GM23248 (cell line): ENCODE results near the gene C1orf21. TPM values are rescaled to one million over a fixed set of nuclear protein-coding genes. Genes with fewer than 3 reads are reported as not detected.

Source experiments
- DNase-seq: peaks from one replicate; pipeline ENCODE4 v3.0.0-alpha.2; 2015
- H2AFZ ChIP-seq: fragments of 200-600 bp; sonication (generic); 2 replicates; pipeline ENCODE4 v1.6.1; 2016; ENCODE audit warnings: antibody characterized with exemption
- H3F3A ChIP-seq: fragments of 200-600 bp; sonication (generic); 2 replicates; pipeline ENCODE4 v1.6.1; 2016; ENCODE audit warnings: mild to moderate bottlenecking, antibody characterized with exemption, mixed run types; ENCODE audit not compliant: insufficient read depth
- H3K27ac ChIP-seq: fragments of 200-600 bp; sonication (generic); 2 replicates; pipeline ENCODE4 v1.5.1; 2016; ENCODE audit warnings: mild to moderate bottlenecking
- H3K27me3 ChIP-seq: fragments of 200-600 bp; sonication (generic); replicated peaks from 2 replicates; pipeline ENCODE4 v1.6.1; 2016; ENCODE audit warnings: mild to moderate bottlenecking; ENCODE audit not compliant: insufficient read depth
- H3K36me3 ChIP-seq: fragments of 200-600 bp; sonication (generic); 2 replicates; pipeline ENCODE4 v1.6.1; 2016; ENCODE audit warnings: low read depth, mild to moderate bottlenecking
- H3K4me1 ChIP-seq: fragments of 200-600 bp; sonication (generic); 2 replicates; pipeline ENCODE4 v1.6.1; 2016; ENCODE audit warnings: mild to moderate bottlenecking; ENCODE audit not compliant: insufficient read depth
- H3K4me2 ChIP-seq: fragments of 200-600 bp; sonication (generic); one replicate; pipeline ENCODE4 v1.6.1; 2016; ENCODE audit warnings: mild to moderate bottlenecking; ENCODE audit not compliant: unreplicated experiment
- H3K4me3 ChIP-seq: fragments of 200-600 bp; sonication (generic); 2 replicates; pipeline ENCODE4 v1.5.1; 2016; ENCODE audit warnings: mild to moderate bottlenecking
- H3K79me2 ChIP-seq: fragments of 200-600 bp; sonication (generic); 2 replicates; pipeline ENCODE4 v1.6.1; 2016; ENCODE audit warnings: mild to moderate bottlenecking; ENCODE audit not compliant: insufficient read depth
- H3K9ac ChIP-seq: fragments of 200-600 bp; sonication (generic); 2 replicates; pipeline ENCODE4 v1.6.1; 2016; ENCODE audit warnings: mild to moderate bottlenecking
- H3K9me2 ChIP-seq: fragments of 200-600 bp; sonication (generic); 2 replicates; pipeline ENCODE4 v1.6.1; 2016; ENCODE audit warnings: mixed run types, mild to moderate bottlenecking, moderate library complexity; ENCODE audit not compliant: insufficient read depth
- H3K9me3 ChIP-seq: fragments of 200-600 bp; sonication (generic); one replicate; pipeline ENCODE4 v1.6.1; 2017; ENCODE audit warnings: low read depth
- H4K20me1 ChIP-seq: fragments of 200-600 bp; sonication (generic); 2 replicates; pipeline ENCODE4 v1.6.0; 2016; ENCODE audit not compliant: insufficient read depth
- EZH2 ChIP-seq: fragments of 200-600 bp; sonication (generic); IDR thresholded peaks from 2 replicates; pipeline ENCODE4 v1.6.1; 2018; ENCODE audit warnings: antibody characterized with exemption, mild to moderate bottlenecking; ENCODE audit not compliant: insufficient read depth, poor library complexity, severe bottlenecking
- EZH2phosphoT487 ChIP-seq: fragments of 200-600 bp; sonication (generic); IDR thresholded peaks from 2 replicates; pipeline ENCODE4 v1.6.1; 2018; ENCODE audit warnings: antibody characterized with exemption, moderate library complexity, mild to moderate bottlenecking, low read depth; ENCODE audit not compliant: insufficient read depth
- WGBS, 2 experiments: methylation state at CpG; one replicate each; pipeline ENCODE4 v1.1.6; 2015 to 2017; ENCODE audit warnings: low lambda C conversion rate in 2 of 2, low coverage in 1 of 2; ENCODE audit errors: missing lambda C conversion rate in 2 of 2; 5-methylcytosine and 5-hydroxymethylcytosine counted together
- in situ Hi-C: fragments of 300-500 bp; cut with MboI; formaldehyde crosslinking; loops from 2 replicates; pipeline ENCODE4 v1.15.0; 2020
- polyA plus RNA-seq: library from polyadenylated mRNA; unstranded; fragments of >200 nt; fragmentation: Nextera tagmentation; extraction: Ambion mirVana; gene quantifications from 2 replicates; pipeline ENCODE4 v1.2.1, GENCODE V29; 2016
- total RNA-seq: library from RNA; depleted of rRNA; stranded (reverse); fragments of >200 nt; shearing (Covaris generic); gene quantifications from 2 replicates; pipeline ENCODE4 v1.2.3, GENCODE V29; 2014

C1orf21 gene
- total and polyA plus RNA-seq, 2 experiments from 2014 or later, result 16.7 to 20.0 TPM

DNA sequence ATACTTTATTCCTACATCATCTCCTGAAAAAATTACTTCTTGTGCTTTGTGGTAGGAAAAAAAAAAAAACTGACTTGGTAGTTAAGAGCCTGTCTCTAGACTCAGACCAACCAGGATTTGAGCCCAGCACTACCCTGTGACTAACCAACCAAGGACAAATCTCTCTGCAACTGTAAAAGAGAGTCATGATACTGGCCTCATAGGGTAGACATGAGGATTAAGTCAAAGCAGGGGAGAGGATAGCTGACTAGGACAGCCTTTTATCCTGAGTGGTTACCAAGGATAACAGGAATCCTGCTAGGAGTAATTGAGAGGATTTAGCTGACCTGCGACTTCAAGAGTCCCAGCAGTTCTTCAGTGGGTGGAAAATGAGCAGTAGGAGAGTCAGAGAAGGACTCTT lies 112.8 kb downstream of the C1orf21 start:
- in situ Hi-C loops, result no loop called here
- H3K79me2 ChIP-seq, result peaks cover 4% of the 10 kb centered on the region; the same call in 1 of the 2 replicates
- no peak overlapping the region for H3K9ac ChIP-seq
- H3K9me2 ChIP-seq, result no peaks in the 10 kb centered on the region
- H3K9me3 ChIP-seq, result no peaks in the 10 kb centered on the region
- 0 out of 2 replicates have a peak overlapping the region, but pooled peaks have one; percentile 1 for H3K27ac ChIP-seq
- no peaks in the 10 kb centered on the region for H3K4me1 ChIP-seq
- WGBS, 2 experiments, result 81 to 96% methylated on average over 1 of the region's 1 CpG
- no peak for TF ChIP-seq EZH2phosphoT487
- H3K4me2 ChIP-seq, result no peak overlapping the region
- peaks cover 18% of the 10 kb centered on the region; the same call in 1 of the 2 replicates for H3F3A ChIP-seq
- no peaks in the 10 kb centered on the region for H3K27me3 ChIP-seq
- DNase-seq, result peak; percentile 60
- no peak overlapping the region for H2AFZ ChIP-seq
- no peak overlapping the region for H3K4me3 ChIP-seq
- no peaks in the 10 kb centered on the region for H4K20me1 ChIP-seq
- no peaks in the 10 kb centered on the region for H3K36me3 ChIP-seq

DNA sequence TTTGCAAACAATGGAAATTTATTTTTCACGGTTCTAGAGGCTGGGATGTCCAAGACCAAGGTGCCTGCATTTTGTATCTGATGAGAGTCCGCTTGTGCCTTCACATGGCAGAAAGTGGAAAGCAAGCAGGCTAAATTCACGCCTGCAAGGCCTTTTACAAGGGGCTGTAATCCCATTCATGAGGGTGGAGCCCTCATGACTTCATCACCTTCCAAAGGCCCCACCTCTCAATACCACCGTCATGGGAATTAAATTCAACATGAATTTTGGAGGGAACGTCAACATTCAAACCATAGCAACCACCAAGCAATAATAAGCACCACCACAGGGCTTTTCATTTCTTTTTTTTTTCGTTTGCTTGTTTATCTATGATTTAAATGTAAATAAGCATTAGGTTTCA lies 115.3 kb downstream of the C1orf21 start:
- H4K20me1 ChIP-seq, result no peaks in the 10 kb centered on the region
- H3F3A ChIP-seq, result peaks cover 18% of the 10 kb centered on the region; the same call in 1 of the 2 replicates
- peaks cover 4% of the 10 kb centered on the region; the same call in 1 of the 2 replicates for H3K79me2 ChIP-seq
- DNase-seq, result no peak
- 82 to 87% methylated on average over 6 of the region's 6 CpGs for WGBS, 2 experiments
- no peaks in the 10 kb centered on the region for H3K9me3 ChIP-seq
- H3K9me2 ChIP-seq, result no peaks in the 10 kb centered on the region
- no peaks in the 10 kb centered on the region for H3K27me3 ChIP-seq
- H3K4me3 ChIP-seq, result no peak overlapping the region
- in situ Hi-C loops, result no loop called here
- H3K9ac ChIP-seq, result no peak overlapping the region
- no peak overlapping the region for H3K27ac ChIP-seq
- H3K36me3 ChIP-seq, result no peaks in the 10 kb centered on the region
- H3K4me2 ChIP-seq, result no peak overlapping the region
- no peak overlapping the region for H2AFZ ChIP-seq
- TF ChIP-seq EZH2 (no peak), EZH2phosphoT487 (no peak)
- H3K4me1 ChIP-seq, result peaks cover under 1% of the 10 kb centered on the region

DNA sequence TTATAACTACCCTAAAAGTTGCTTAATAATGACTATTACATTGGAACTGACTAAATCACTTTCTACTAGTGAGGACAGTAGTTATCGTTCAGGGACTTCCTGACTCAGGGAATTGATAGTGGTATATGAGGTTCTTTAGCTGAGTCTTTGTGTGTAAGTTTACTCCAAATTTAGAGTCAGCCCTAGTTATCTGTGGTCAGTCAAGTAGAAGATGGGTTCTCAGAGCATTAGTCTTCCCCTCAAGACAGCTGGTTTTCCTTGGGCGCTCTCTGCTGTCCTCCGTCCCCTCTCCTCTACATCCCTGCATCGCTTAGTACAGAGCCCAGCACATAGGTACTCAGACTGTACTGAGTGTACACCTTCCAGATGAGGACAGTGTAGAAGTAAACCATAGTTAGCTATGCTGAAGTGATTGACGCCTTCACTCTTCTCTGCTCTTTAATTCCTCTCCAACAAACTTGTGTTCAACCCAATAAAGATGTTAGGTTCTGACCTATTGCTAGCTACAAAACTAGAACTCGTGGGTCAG lies 116.5 kb downstream of the C1orf21 start:
- no peak overlapping the region for H3K4me2 ChIP-seq
- H3F3A ChIP-seq, result peaks cover 25% of the 10 kb centered on the region; the same call in 1 of the 2 replicates
- H4K20me1 ChIP-seq, result no peaks in the 10 kb centered on the region
- H3K27me3 ChIP-seq, result no peaks in the 10 kb centered on the region
- no peak overlapping the region for H2AFZ ChIP-seq
- no peak overlapping the region for H3K27ac ChIP-seq
- no peak for DNase-seq
- no peaks in the 10 kb centered on the region for H3K36me3 ChIP-seq
- H3K79me2 ChIP-seq, result peaks cover 4% of the 10 kb centered on the region; the same call in 1 of the 2 replicates
- no peak for TF ChIP-seq EZH2phosphoT487
- no peak for TF ChIP-seq EZH2
- 78% methylated on average over 6 of the region's 6 CpGs for WGBS, 2 experiments
- in situ Hi-C loops, result no loop called here
- H3K4me1 ChIP-seq, result peaks cover 12% of the 10 kb centered on the region
- no peaks in the 10 kb centered on the region for H3K9me2 ChIP-seq
- no peaks in the 10 kb centered on the region for H3K9me3 ChIP-seq
- no peak overlapping the region for H3K9ac ChIP-seq
- H3K4me3 ChIP-seq, result no peak overlapping the region

DNA sequence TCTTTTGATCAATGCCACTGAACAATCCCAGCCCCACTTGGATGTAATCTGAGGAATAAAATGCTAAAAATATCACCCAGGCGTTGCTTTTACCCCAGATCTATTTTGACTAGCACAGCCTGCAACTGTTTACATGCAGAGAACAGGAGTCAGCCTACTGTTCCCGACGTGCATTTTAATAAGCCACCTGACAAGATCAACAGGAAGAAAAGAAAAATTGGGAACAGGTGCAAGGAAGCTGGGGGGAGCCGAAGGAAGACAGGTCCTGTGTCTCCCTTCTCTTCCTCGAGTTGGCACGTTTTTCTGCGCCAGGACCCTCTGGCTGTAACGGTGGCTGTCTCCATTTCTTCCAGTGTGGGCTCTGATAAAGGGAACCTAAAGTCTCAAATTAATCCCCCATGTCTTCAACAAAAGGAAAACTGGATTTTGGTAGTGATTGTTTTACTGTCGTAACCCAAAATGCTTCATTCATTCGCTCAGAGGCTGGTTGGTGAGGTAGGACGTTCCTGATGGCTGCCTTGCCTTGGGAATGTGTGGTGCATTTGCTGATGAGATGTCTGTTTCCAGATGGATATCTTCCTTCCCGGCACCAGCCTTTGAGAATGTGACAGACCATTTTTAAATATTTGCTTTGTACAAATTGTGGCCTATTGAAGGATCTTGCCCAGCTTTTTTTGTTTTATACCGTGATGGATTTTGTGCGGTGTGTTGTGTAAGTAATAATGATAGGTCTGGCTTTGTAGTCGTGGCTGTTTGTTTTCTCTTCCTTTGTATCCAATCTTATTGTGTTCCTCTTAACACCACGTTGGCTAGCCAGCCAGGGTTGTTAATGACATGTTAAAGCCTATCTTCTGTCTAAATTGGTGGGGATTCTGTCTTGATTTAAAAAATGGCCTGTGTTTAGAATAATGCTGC lies 117.5 kb downstream of the C1orf21 start:
- H4K20me1 ChIP-seq, result no peaks in the 10 kb centered on the region
- TF ChIP-seq EZH2, result no peak
- TF ChIP-seq EZH2phosphoT487, result no peak
- peaks cover 4% of the 10 kb centered on the region; the same call in 1 of the 2 replicates for H3K79me2 ChIP-seq
- no peak overlapping the region for H3K4me2 ChIP-seq
- H3K36me3 ChIP-seq, result no peaks in the 10 kb centered on the region
- H3K9me3 ChIP-seq, result no peaks in the 10 kb centered on the region
- no peak overlapping the region for H3K9ac ChIP-seq
- peaks cover 16% of the 10 kb centered on the region for H3K4me1 ChIP-seq
- in situ Hi-C loops, result no loop called here
- H3K27me3 ChIP-seq, result no peaks in the 10 kb centered on the region
- H3K27ac ChIP-seq, result no peak overlapping the region
- no peak overlapping the region for H2AFZ ChIP-seq
- 71 to 76% methylated on average over 16 of the region's 16 CpGs for WGBS, 2 experiments
- DNase-seq, result no peak
- peaks cover 15% of the 10 kb centered on the region; the same call in 1 of the 2 replicates for H3F3A ChIP-seq
- no peak overlapping the region for H3K4me3 ChIP-seq
- no peaks in the 10 kb centered on the region for H3K9me2 ChIP-seq
